NCI-H446 treated with DMSO at 0.1 percent for 48 hours (cell line): ENCODE data around the gene FAM98C.

Experiments used
- DNase-seq: peaks from one replicate; lab custom pipeline; 2025; lab: John Stamatoyannopoulos, UW

Gene FAM98C

GRCh38 chr19:38378866-38379265 lies 24.0 kb upstream of the FAM98C start:
- DNase-seq = no peak

- DNase-seq = no peak
Measured at GRCh38 chr19:38381138-38381537, 21.8 kb upstream of the FAM98C start.

GRCh38 chr19:38383184-38383583 lies 19.7 kb upstream of the FAM98C start:
- no peak for DNase-seq

- DNase-seq = no peak
Measured at GRCh38 chr19:38383743-38384142, 19.1 kb upstream of the FAM98C start.

GRCh38 chr19:38384209-38385027 lies 18.5 kb upstream of the FAM98C start:
- no peak for DNase-seq

GRCh38 chr19:38385057-38385803 lies 17.7 kb upstream of the FAM98C start:
- DNase-seq = no peak

GRCh38 chr19:38385804-38386257 lies 17.1 kb upstream of the FAM98C start:
- no peak for DNase-seq

- DNase-seq = no peak
Measured at GRCh38 chr19:38386300-38386970, 16.5 kb upstream of the FAM98C start.

GRCh38 chr19:38386971-38387549 lies 15.8 kb upstream of the FAM98C start:
- no peak for DNase-seq

- DNase-seq = peak; percentile 84
Measured at GRCh38 chr19:38387550-38388348, 15.1 kb upstream of the FAM98C start, which contains the start of gene GGN. Gene GGN, minus strand, starts transcription at chr19:38388034. Its CDS starts 773 bp downstream, at chr19:38387261.

- DNase-seq = peak; percentile 44
Measured at GRCh38 chr19:38388349-38389100, 14.4 kb upstream of the FAM98C start, which contains the start of gene SPRED3. Gene SPRED3, plus strand, starts transcription at chr19:38388697. Its CDS starts 1,606 bp downstream, at chr19:38390303.

GRCh38 chr19:38389101-38389925 lies 13.6 kb upstream of the FAM98C start:
- no peak for DNase-seq

GRCh38 chr19:38389957-38390924 lies 12.7 kb upstream of the FAM98C start:
- no peak for DNase-seq

GRCh38 chr19:38391911-38392464 lies 10.9 kb upstream of the FAM98C start:
- no peak for DNase-seq

- DNase-seq = no peak
Measured at GRCh38 chr19:38392707-38393308, 10.1 kb upstream of the FAM98C start.

- DNase-seq = no peak
Measured at GRCh38 chr19:38394488-38394887, 8.4 kb upstream of the FAM98C start.

- DNase-seq = no peak
Measured at GRCh38 chr19:38395381-38396114, 7.3 kb upstream of the FAM98C start.
